Measurements from ENCODE around the gene MYO18A. TPM values are rescaled to one million over a fixed set of nuclear protein-coding genes. Genes with fewer than 3 reads are reported as not detected.

Gene MYO18A
- total RNA-seq, 4 donors from 2014 or later = 71.6 to 125 (median 104) TPM

DNA sequence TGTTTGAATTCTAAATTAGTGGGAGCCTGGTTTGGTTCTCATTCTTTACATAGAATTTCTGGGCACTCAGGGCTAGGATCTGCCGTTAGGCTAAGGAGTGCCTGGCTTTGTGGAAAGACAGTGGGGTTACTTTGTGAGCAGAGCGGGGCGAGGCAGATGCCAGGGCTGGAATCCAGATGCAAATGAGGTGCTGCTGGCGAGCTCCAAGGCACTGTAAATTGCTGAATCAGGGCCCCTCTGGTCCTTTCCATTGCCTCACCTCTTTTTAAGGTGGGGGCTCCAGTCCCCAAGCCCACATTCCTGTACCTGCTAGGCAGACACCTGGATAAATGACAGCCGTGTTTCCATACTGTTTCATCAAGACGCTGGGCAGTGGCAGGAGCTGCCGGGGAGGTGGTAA, 103.5 kb downstream of the MYO18A start:
- 47 to 51% methylated on average over 7 of the region's 7 CpGs for WGBS, 2 donors
- no peak for DNase-seq (ENCODE audit: low spot score in 2 of 2)
- Histone ChIP-seq H3K36me3 (peaks cover 0 to 67% (median 0%) of the 10 kb centered on the region in 3 donors), H3K9me3 (no peaks in the 10 kb centered on the region), H3K27me3 (no peaks in the 10 kb centered on the region), H3K4me1 (peaks cover 0 to 22% (median 0%) of the 10 kb centered on the region in 4 donors), H3K27ac (no peak overlapping the region), H3K4me3 (no peak overlapping the region)
- TF ChIP-seq POLR2A (IDR thresholded peaks at IDR 0.05) (no peak), EP300 (IDR thresholded peaks at IDR 0.05) (no peak)
- TF ChIP-seq, protein P1, sequence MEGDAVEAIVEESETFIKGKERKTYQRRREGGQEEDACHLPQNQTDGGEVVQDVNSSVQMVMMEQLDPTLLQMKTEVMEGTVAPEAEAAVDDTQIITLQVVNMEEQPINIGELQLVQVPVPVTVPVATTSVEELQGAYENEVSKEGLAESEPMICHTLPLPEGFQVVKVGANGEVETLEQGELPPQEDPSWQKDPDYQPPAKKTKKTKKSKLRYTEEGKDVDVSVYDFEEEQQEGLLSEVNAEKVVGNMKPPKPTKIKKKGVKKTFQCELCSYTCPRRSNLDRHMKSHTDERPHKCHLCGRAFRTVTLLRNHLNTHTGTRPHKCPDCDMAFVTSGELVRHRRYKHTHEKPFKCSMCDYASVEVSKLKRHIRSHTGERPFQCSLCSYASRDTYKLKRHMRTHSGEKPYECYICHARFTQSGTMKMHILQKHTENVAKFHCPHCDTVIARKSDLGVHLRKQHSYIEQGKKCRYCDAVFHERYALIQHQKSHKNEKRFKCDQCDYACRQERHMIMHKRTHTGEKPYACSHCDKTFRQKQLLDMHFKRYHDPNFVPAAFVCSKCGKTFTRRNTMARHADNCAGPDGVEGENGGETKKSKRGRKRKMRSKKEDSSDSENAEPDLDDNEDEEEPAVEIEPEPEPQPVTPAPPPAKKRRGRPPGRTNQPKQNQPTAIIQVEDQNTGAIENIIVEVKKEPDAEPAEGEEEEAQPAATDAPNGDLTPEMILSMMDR (IDR thresholded peaks at IDR 0.05) = no peak

DNA sequence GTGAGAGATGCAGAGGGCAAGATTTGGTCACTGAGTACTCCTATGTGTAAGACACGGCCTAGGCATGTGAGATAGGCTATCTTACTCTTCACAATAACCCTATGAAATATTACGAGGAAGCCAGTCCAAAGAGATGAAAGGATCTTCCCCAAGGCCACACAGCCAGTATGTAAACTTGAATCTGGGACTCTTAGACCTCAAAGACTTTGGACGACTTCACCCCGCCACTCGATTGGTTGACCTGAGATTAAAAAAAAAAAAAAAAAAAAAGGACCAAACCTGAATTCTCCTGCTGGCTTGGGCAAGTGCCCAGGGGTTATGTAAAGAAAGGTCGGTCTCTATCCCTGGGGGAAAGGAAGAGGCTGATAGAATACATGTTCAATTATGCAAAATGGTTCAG, 104.1 kb downstream of the MYO18A start:
- Histone ChIP-seq H3K36me3 (peaks cover 0 to 60% (median 0%) of the 10 kb centered on the region in 3 donors), H3K27me3 (no peaks in the 10 kb centered on the region), H3K9me3 (no peaks in the 10 kb centered on the region), H3K4me3 (no peak overlapping the region), H3K27ac (no peak overlapping the region), H3K4me1 (peaks cover 0 to 22% (median 0%) of the 10 kb centered on the region in 4 donors)
- no peak for TF ChIP-seq POLR2A (IDR thresholded peaks at IDR 0.05)
- no peak for DNase-seq (ENCODE audit: low spot score in 2 of 2)
- 72 to 77% methylated on average over 6 of the region's 6 CpGs for WGBS, 2 donors

DNA sequence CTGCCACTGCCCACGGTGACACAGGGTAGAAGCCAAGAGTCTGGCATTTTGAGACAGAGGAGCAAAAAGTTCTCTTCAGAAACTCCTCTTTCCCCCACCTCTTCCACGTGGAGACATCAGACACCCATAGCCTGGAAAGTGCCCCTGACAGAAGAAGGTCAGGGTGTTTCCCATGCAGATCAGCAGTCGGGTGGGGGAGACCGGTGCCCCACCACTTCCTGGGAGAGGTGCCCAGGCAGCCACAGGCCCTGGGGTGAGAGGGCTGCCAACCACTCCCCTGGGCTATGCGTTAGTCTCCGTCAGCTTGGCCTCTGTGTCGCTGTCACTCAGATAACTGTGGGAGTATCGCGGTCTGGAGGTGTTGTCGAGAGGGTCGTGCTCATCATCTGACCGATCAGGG, 105.7 kb downstream of the MYO18A start:
- Histone ChIP-seq H3K4me1 (peaks cover 0 to 27% (median 0%) of the 10 kb centered on the region in 4 donors), H3K4me3 (no peak overlapping the region), H3K9me3 (no peaks in the 10 kb centered on the region), H3K27ac (no peak overlapping the region), H3K36me3 (peaks cover 0 to 44% (median 0%) of the 10 kb centered on the region in 3 donors), H3K27me3 (no peaks in the 10 kb centered on the region)
- TF ChIP-seq, protein P1 (IDR thresholded peaks at IDR 0.05) = no peak
- TF ChIP-seq EP300 (IDR thresholded peaks at IDR 0.05) (no peak), POLR2A (IDR thresholded peaks at IDR 0.05) (no peak)
- DNase-seq (ENCODE audit: low spot score in 2 of 2) = no peak
- WGBS, 2 donors = 78 to 83% methylated on average over 12 of the region's 12 CpGs

DNA sequence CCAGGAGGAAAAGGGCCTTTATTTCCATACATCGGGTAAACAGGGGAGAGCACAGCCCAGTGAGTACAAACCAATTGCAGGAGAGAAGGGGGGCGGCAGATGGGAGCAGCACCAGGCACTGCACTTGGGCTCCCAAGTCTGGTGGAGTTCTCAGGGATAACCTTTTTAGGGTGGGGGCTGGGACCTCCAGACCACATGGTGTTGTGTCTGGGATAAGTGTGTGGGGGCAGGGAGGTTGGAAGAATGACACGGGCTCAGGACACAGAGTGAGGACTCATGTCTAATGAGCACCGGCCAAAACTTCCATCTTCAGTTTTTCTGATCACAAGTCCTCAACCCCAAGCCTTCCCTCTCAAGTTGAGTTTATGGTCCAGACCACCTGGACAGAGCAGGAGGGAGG, 106.7 kb downstream of the MYO18A start:
- H3K4me1 ChIP-seq = peaks cover 0 to 17% (median 0%) of the 10 kb centered on the region in 4 donors
- H3K4me3 ChIP-seq = no peak overlapping the region
- TF ChIP-seq, protein P1 (IDR thresholded peaks at IDR 0.05) = no peak
- TF ChIP-seq POLR2A (IDR thresholded peaks at IDR 0.05) (no peak), EP300 (IDR thresholded peaks at IDR 0.05) (no peak)
- no peak overlapping the region for H3K27ac ChIP-seq
- WGBS, 2 donors = 43 to 58% methylated on average over 4 of the region's 4 CpGs
- no peak for DNase-seq (ENCODE audit: low spot score in 2 of 2)
- H3K9me3 ChIP-seq = no peaks in the 10 kb centered on the region
- H3K27me3 ChIP-seq = no peaks in the 10 kb centered on the region
- peaks cover 0 to 35% (median 0%) of the 10 kb centered on the region in 3 donors for H3K36me3 ChIP-seq

DNA sequence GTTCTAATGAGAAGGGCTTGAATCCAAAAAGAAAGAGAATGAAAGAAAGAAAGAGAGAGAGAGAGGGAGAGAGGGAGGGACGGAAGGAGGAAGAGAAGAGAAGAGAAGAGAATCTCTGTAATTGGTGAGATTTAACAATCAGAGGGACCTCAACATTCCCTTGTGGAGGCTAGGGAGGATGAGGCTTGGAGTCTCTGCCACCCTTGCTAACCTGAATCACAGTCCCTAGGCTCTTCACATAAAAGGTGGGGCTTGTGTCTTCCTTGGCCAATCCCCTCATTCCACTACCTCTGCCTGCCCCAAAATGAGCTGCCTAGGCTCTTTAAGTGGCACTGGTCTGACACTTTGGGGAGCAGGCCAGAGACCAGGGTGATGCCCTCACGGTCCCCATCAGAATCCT, 107.2 kb downstream of the MYO18A start:
- Histone ChIP-seq H3K4me1 (peaks cover 0 to 12% (median 0%) of the 10 kb centered on the region in 4 donors), H3K27me3 (no peaks in the 10 kb centered on the region), H3K27ac (no peak overlapping the region), H3K4me3 (no peak overlapping the region), H3K9me3 (no peaks in the 10 kb centered on the region), H3K36me3 (peaks cover 0 to 30% (median 0%) of the 10 kb centered on the region in 3 donors)
- TF ChIP-seq, protein P1 (IDR thresholded peaks at IDR 0.05) = no peak
- no peak for TF ChIP-seq POLR2A (IDR thresholded peaks at IDR 0.05)
- TF ChIP-seq EP300 (IDR thresholded peaks at IDR 0.05) = no peak
- DNase-seq (ENCODE audit: low spot score in 2 of 2) = no peak
- 57 to 79% methylated on average over 2 of the region's 2 CpGs for WGBS, 2 donors

DNA sequence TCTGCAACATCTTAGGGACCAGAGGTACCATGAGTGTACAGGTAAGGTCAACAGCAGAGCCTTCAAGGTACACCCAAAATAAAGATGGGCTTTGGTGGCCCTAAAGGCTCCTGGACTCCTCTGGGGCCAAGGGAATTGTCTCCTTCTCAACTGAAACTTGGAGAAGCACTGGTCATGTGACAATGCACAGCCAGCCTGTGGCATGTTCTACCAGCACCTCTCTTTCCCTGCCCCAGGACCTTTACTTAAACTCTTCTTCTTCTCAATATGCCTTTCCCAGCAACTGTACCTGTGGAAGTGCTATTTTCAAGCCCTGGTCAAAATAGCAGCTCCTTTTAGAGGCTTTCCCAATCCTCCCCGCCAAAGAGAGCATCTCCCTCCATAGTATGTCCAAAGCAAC, 108.9 kb downstream of the MYO18A start:
- peaks cover 0 to 15% (median 0%) of the 10 kb centered on the region in 3 donors for H3K36me3 ChIP-seq
- TF ChIP-seq EP300 (IDR thresholded peaks at IDR 0.05) = no peak
- TF ChIP-seq, protein P1 (IDR thresholded peaks at IDR 0.05) = no peak
- no peak for TF ChIP-seq POLR2A (IDR thresholded peaks at IDR 0.05)
- peaks cover 0 to 5% (median 0%) of the 10 kb centered on the region in 4 donors for H3K4me1 ChIP-seq
- no peaks in the 10 kb centered on the region for H3K27me3 ChIP-seq
- WGBS, 2 donors = 80 to 100% methylated on average over 1 of the region's 1 CpG
- H3K9me3 ChIP-seq = no peaks in the 10 kb centered on the region
- no peak overlapping the region for H3K4me3 ChIP-seq
- no peak overlapping the region for H3K27ac ChIP-seq
- no peak for DNase-seq (ENCODE audit: low spot score in 2 of 2)

Measured in tibial nerve (tissue), 4 donors.